Measurements from ENCODE around the gene IL21.
"Not testable (repeated sequence)": the region's sequence is repeated elsewhere in the genome, so short reads cannot be mapped to it uniquely, and the experiment has no call there.

The IL21 gene

GRCh38 chr4:122621016-122621507, at the start of gene IL21:
TSS of gene IL21 (minus strand) at chr4:122621066. CDS start at chr4:122621011, 55 bp downstream.
- DNase-seq (ENCODE audit: low read depth in 2 of 2): no peak

- no peak for DNase-seq (ENCODE audit: low read depth in 2 of 2)
These were observed 49.3 kb upstream of the IL21 start for GRCh38 chr4:122669911-122670738.

- DNase-seq (ENCODE audit: low read depth in 2 of 2): no peak
These were observed 47.4 kb upstream of the IL21 start for GRCh38 chr4:122668241-122668640.

GRCh38 chr4:122666527-122667245, 45.8 kb upstream of the IL21 start:
- no peak for DNase-seq (ENCODE audit: low read depth in 2 of 2)

DNA sequence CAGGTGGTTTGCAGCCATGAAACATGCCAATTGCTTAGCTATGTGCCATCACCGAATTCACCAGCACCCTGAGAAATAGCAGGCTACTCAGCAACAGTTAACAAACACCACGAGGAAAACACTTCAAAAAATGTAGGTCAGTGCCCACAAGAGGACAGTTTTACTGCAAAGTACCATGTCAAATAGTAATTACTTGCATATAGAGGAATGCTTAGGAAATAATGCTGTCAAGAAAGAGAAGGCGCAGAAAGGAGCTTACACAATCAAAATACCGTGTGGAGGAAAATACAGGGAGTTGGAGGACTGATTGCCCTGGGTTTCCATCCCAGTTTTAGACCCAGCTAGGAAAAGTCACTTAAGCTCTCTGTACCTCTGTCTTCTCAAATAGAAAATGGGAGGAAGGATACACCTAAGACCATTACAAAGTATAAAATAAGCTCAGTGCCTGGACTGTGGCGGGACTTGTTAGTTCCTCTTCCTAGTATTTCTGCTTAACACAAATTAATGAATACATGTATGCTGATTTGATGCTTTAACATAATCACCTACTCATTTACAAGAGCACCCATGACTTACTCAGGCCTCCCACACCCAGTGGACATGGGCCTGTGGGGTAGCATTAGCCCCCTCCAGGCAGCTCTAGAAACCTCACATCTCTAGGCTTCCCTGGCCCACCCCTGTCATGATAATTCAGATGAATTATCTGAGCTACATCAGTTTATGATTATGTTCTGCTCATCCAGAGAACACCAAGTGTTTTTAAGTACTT, 44.5 kb upstream of the IL21 start:
- DNase-seq (ENCODE audit: low read depth in 2 of 2): no peak

DNA sequence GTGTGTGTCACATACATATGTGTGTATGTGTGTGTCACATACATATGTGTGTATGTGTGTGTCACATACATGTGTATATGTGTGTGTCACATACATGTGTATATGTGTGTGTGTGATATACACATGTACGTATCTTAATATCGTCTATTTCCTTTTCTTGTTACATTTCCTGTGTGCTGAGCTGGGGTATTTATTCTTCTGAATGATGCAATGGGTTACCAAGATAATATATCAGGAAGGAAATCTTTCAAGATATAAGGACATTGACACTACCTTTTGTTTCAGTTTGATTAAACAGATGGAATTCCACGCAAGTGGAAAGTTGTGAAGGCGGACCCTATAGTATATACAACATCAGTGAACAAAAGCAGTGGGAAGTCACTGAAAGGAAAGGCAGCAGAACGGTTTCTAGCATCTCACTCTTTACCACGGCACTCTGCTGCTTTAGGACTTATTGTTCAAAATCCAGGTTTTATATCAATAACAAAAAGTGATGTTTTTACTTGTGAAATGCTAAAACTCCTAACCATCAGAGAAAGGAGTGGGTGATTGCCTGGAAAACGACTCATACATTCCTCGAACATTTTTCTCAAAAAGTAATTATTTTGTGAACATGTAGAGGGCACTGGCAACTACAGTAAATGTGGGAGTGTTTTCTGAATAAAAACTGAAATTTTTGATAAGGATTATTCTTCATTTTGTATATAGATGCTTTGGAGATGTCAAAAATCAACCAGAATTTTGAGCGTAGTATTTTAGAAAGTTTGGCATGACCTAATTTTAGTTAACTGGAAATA, 43.1 kb upstream of the IL21 start:
- no peak for DNase-seq (ENCODE audit: low read depth in 2 of 2)

GRCh38 chr4:122663291-122663690, 42.4 kb upstream of the IL21 start:
- DNase-seq (ENCODE audit: low read depth in 2 of 2): no peak

GRCh38 chr4:122662701-122663100, 41.8 kb upstream of the IL21 start:
- DNase-seq (ENCODE audit: low read depth in 2 of 2): no peak

DNA sequence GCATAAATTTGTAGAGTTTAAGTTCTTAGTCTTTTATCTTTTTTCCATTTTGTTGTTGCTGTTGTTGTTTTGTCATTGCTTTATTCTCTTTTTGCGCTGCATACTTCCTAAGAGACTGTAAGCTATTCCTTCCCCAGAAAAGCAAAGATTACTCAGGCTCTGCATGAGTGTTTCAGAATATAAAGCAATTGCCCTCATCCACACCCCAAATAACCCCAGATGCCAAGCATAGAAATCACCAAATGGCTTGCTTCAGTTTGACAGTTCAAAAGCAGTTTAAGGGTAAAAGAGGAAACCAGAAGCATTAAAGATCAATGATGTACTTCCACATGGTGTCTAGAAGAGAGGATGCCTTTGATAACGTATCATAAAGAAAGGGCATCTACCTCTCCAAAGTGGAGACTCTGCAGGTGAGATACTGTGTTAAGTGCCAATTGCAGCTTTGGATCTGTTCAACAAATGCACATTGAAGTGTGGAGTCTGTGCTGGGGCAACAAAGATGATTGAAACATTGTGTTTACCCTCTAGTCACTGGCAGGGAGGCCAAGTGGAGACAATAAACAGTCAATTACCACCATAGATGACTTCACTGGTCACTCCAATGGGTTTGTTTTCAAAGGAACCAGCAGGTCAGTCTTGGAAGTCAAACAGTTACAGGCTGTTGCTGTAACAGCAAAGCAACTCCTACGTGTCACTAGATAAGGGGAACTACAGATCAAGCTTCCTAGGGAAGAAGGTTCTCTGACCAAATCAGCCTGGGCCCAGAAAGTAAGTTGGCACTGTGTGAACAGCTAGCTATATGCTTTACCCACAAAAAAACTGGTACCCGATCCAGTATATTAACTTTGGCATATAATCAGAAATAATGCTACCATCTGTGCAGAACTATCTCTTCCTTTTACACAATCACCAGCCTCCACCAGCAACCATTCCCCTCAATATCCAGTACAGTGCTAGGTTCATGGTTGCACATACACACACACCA, 40.6 kb upstream of the IL21 start:
- DNase-seq (ENCODE audit: low read depth in 2 of 2): no peak

GRCh38 chr4:122658818-122659295, 38.0 kb upstream of the IL21 start:
- no peak for DNase-seq (ENCODE audit: low read depth in 2 of 2)

DNA sequence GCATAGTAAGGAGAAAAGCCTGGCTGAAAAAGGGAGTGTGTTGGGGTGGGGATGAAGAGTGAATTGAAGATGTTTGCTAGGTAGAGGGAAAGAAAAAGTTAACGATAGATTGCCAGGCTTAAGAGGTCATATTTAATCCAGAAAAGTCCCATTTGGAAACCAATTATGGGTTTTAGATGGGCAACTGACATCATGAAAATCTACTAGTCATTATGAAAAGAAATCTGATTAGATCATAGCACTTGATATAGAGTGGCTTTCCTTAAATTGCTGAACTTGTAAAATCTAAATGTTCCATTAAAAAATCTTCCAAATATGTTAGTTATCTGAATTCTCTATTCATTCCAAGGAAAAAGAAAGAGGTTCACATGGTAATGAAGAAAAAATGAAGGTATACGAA, 37.5 kb upstream of the IL21 start:
- no peak for DNase-seq (ENCODE audit: low read depth in 2 of 2)

DNA sequence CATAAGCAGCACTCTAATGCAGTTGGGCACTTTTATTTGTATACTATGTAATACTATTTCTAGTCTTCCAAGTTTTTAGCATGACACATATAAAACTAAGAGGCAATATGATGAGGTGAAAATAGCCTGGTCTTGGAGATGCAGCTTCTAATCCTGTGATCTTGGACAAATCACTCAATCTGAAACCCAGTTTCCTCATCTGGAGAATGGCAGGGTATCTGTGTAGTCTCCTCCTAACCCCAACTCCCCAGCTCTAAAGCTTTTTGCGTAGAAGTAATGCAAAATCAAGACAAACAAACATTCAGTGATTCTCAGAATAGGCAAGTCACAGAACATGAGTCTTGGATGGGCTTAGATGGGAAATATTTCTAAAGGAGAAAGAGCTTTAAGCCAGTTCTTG, 36.7 kb upstream of the IL21 start:
- no peak for DNase-seq (ENCODE audit: low read depth in 2 of 2)

DNA sequence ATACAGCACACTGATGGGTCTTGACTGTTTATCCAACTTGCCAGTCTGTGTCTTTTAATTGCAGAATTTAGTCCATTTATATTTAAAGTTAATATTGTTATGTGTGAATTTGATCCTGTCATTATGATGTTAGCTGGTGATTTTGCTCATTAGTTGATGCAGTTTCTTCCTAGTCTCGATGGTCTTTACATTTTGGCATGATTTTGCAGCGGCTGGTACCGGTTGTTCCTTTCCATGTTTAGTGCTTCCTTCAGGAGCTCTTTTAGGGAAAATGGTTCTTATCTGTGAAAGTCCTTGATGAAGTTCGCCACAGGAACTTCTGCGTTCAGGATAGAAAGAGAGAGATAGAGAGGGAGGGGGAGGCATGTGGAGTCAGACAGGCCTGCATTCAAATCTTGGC, 35.7 kb upstream of the IL21 start:
- not testable (repeated sequence) for DNase-seq (ENCODE audit: low read depth in 2 of 2)

DNA sequence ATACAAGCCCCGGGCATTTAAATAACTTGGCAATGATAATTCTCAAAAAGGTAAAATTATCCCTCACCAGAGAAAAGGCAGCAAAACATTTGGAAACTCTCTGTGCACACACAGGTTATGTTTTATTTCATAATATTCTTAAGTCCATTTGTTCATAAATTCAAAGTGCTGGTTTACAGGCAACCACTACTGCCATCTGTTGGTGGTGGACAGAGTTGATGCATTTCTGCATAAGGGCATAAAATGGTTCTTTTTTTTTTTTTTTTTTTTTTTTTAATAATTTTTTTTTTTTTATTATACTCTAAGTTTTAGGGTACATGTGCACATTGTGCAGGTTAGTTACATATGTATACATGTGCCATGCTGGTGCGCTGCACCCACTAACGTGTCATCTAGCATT, 31.5 kb upstream of the IL21 start:
- peak; percentile 3 to 28 for DNase-seq (ENCODE audit: low read depth in 2 of 2)

DNA sequence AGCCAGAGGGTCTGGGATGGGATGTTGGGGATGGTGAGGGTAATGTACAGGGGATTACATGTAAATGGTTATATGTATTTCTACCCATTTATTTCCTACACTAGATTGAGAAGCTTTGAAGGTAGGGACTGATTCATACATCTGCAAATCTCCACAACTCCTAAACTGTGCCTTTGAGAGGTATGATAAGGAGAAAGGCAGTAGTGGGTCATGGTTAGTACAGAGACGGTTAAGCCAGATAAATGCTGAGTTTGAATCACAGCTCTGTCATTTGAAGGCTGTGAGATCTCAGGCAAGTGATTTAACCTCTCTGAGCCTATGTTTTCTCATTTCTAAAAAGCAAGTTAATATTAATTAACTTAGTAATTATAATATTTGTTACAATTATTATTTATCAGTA, 29.3 kb upstream of the IL21 start:
- no peak for DNase-seq (ENCODE audit: low read depth in 2 of 2)

GRCh38 chr4:122647656-122648055, 26.8 kb upstream of the IL21 start:
- DNase-seq (ENCODE audit: low read depth in 2 of 2): no peak

- no peak for DNase-seq (ENCODE audit: low read depth in 2 of 2)
These were observed 22.4 kb upstream of the IL21 start for GRCh38 chr4:122643257-122643656.

DNA sequence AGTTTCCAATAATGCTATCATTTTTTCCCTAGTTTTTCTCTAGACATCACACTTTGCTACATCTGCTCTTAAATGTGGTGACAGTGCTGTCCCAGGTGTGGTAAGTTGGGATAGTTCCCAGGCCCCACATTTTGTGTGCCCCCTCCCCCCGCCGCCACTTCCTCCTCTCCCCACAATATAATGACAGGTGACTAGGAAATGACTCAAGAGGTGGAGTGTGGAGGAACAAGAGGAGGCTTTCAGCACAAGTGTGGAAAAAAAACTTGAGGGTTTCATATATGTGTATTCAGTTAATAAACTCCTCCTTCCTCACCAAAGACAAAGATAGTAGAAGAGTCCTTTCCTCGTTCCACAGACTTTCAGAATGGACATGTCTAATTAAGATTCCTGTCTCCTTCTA, 18.3 kb upstream of the IL21 start:
- DNase-seq (ENCODE audit: low read depth in 2 of 2): no peak

GRCh38 chr4:122636697-122637096, 15.8 kb upstream of the IL21 start:
- DNase-seq (ENCODE audit: low read depth in 2 of 2): no peak

GRCh38 chr4:122635205-122635604, 14.3 kb upstream of the IL21 start:
- DNase-seq (ENCODE audit: low read depth in 2 of 2): no peak
